Ovary (tissue), 3 donors: ENCODE data around the gene PPP1R2.

ENCODE experiments used
- EP300 ChIP-seq: sonication (generic); formaldehyde crosslinking; IDR thresholded peaks from one replicate; pipeline ENCODE4 v1.6.1; 2017; ENCODE audit warnings: antibody characterized with exemption
- POLR2A ChIP-seq: fragments of 450-650 bp; IDR thresholded peaks from one replicate; pipeline ENCODE4 v1.6.1; 2017; ENCODE audit warnings: antibody characterized with exemption, mild to moderate bottlenecking, moderate library complexity
- TF ChIP-seq, protein P1 (sequence below), 3 donors: fragments of 450-650 bp in 2 of 3; fragments of 200-600 bp in 1 of 3; IDR thresholded peaks; one replicate each; pipeline versions ENCODE4 v1.5.1 to v1.8.0; 2016 to 2022; ENCODE audit warnings: antibody characterized with exemption in 3 of 3, mild to moderate bottlenecking in 1 of 3
- donor health status: DM: no; HTN: no; CAD: no.

DNA sequence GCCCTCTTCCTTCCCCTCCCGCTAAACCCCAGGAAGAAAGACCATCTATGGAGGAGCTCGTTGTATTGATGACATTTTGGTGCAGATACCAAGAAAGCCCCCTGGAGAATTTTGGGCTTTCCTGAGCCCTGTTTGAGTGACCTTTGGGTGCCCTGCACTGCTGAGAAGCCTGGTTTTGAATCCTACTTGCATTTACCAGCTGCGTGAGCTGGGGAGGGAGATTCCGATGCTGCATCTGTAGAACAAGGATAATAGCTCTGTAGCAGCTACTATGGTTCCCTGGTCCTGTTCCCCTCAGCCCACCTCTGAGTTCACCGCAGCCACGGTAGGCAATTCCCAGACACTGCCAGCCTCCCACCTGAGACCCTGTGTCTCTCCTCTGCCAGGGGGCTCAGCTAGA is 35.4 kb upstream of the PPP1R2 start:
- TF ChIP-seq POLR2A (no peak), EP300 (no peak)
- TF ChIP-seq, protein P1, sequence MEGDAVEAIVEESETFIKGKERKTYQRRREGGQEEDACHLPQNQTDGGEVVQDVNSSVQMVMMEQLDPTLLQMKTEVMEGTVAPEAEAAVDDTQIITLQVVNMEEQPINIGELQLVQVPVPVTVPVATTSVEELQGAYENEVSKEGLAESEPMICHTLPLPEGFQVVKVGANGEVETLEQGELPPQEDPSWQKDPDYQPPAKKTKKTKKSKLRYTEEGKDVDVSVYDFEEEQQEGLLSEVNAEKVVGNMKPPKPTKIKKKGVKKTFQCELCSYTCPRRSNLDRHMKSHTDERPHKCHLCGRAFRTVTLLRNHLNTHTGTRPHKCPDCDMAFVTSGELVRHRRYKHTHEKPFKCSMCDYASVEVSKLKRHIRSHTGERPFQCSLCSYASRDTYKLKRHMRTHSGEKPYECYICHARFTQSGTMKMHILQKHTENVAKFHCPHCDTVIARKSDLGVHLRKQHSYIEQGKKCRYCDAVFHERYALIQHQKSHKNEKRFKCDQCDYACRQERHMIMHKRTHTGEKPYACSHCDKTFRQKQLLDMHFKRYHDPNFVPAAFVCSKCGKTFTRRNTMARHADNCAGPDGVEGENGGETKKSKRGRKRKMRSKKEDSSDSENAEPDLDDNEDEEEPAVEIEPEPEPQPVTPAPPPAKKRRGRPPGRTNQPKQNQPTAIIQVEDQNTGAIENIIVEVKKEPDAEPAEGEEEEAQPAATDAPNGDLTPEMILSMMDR (IDR thresholded peaks at IDR 0.05): no peak
